GM21390 (cell line): ENCODE measurements around the gene AP3B2.
"Not testable (repeated sequence)": the region's sequence is repeated elsewhere in the genome, so short reads cannot be mapped to it uniquely, and the experiment has no call there.

Experiments used
- ATAC-seq: cut with Tn5 transposase; IDR thresholded peaks from one replicate; pipeline ENCODE4 v1.9.1; 2021; ENCODE audit not compliant: unreplicated experiment

Gene AP3B2

GRCh38 chr15:82709421-82710207 lies at the start of gene AP3B2:
Gene AP3B2, minus strand, starts transcription at chr15:82709875. Its CDS starts 169 bp downstream, at chr15:82709706.
- peak; percentile 95 for ATAC-seq

GRCh38 chr15:82751308-82751707 lies 41.6 kb upstream of the AP3B2 start:
- ATAC-seq: no peak

DNA sequence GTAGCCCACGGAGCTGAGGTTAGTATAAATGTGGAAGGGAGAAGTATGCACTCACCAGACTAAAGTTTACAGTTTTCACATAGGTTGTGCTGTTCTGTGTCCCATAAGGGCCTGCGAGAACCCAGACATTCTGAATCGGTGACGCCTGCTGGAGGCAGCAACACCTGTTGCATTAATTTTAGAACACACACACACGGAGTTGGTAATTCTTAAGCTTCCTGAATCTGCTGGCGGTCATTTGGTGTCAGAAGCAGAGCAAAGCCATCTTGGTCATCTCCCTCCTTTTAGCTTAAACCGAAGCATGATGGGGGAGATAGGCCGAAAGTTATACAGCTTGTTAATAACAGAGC lies 41.1 kb upstream of the AP3B2 start:
- peak; percentile 18 for ATAC-seq

GRCh38 chr15:82749951-82750830 lies 40.5 kb upstream of the AP3B2 start:
- ATAC-seq: peak; percentile 92

GRCh38 chr15:82748315-82748714 lies 38.6 kb upstream of the AP3B2 start:
- no peak for ATAC-seq

- no peak for ATAC-seq
Observed at GRCh38 chr15:82743810-82744209, 34.1 kb upstream of the AP3B2 start.

DNA sequence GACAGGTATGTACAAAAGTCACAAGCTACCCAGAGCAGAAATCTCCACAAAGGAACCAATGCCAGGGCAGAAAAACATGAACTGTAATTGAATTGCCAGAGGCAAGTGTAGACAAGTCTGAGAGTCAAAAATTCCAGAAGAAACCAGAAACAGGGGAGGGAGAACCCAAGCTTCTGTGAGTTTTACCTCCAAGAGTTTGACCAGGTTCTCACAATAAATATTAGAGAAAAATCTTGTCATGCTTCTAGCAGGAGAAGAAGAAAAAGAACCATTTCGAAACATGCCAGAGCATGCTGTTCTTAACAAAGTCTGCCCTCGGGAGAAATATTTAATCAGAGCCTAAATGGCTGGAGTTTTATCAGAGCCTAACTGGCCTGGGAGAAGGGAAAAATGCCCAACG lies 32.5 kb upstream of the AP3B2 start:
- no peak for ATAC-seq

- no peak for ATAC-seq
Observed at GRCh38 chr15:82739086-82739485, 29.4 kb upstream of the AP3B2 start.

DNA sequence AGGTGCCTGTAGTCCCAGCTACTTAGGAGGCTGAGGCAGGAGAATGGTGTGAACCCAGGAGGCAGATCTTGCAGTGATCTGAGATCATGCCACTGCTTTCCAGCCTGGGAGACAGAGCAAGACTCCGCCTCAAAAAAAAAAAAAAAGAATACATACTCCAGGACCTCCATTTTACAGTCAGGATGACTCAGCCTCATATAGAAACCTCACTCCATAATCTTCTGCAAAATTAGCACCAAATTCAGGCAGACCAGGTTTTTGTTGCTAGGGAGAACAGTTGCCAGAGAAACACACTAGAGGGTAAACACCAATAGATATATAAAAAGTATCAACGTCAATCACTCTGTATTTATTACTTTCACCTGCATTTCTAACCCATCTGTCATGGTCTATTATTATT lies 28.3 kb upstream of the AP3B2 start:
- no peak for ATAC-seq

DNA sequence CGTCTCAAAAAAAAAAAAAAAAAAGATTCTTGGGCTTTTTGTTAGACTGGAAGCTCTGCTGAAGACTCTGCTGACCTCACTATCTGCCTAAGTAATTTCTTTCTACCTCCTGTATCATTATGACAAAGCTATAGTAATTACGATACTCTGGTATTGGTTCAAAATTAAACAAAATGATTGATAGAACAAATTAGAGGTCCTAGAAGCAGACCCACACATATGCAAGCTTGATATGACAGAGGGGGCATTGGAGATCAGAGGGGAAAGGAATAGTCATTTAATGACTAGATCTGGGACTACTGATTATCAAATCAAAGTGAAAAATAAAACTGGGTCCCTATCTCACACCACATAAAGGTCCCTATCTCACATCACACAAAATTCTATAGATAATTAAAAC lies 21.9 kb upstream of the AP3B2 start:
- no peak for ATAC-seq

GRCh38 chr15:82730022-82730530 lies 20.4 kb upstream of the AP3B2 start:
- no peak for ATAC-seq

DNA sequence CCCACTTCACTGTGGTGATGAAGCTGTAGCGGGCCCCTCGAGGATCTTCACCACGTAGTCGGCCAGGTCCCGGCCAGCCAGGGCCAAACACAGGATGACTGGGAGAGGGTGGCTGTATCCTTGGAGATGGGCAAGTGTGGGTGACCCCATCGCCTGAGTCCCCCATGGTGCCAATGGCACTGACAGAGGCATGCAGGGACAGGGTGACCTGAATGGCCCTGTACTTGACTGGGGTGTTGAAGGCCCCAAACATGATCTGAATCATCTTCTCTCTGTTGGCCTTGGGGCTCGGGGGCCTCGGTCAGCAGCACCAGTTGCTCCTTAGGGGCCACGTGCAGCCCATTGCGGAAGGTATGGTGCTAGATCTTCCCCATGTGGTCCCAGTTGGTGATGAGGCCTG lies 17.1 kb upstream of the AP3B2 start:
- ATAC-seq: no peak

GRCh38 chr15:82715003-82715402 lies 5.3 kb upstream of the AP3B2 start:
- ATAC-seq: no peak

GRCh38 chr15:82714016-82714415 lies 4.3 kb upstream of the AP3B2 start:
- ATAC-seq: no peak

- no peak for ATAC-seq
Observed at GRCh38 chr15:82712036-82712435, 2.4 kb upstream of the AP3B2 start.

- no peak for ATAC-seq
Observed at GRCh38 chr15:82710926-82711490, 1.3 kb upstream of the AP3B2 start.

- ATAC-seq: no peak
Observed at GRCh38 chr15:82710208-82710555, 507 bp upstream of the AP3B2 start.

DNA sequence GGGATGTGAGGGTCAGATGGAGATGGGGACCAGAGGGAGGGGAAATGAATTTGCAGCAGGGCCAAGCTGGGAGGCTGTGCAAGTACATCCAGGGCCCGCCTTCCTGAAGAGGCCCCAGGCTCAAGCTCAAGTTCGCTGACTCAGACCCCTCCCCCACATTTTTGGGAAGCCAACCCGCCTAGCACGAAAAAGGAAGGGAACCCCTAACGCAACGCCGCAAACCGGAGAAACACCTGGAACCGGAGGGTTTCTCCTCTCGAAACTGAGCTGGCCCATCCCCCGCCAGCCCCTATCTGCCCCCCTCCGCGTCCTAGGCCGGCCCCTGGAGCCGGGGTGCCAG lies 624 bp downstream of the AP3B2 start:
- no peak for ATAC-seq

DNA sequence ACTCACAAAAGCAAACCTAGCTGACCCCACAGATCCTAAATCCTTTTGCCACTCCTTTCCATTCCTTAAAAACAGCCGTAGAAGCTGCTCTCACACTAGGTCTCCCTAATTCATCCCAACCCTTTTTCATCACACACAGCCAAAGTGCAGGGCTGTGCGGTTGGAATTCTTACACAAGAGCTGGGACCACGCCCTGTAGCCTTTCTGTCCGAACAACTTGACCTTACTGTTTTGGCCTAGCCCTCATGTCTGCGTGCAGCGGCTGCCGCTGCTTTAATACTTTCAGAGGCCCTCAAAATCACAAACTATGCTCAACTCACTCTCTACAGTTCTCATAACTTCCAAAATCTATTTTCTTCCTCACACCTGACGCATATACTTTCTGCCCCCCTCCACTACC lies 3.8 kb downstream of the AP3B2 start:
- not testable (repeated sequence) for ATAC-seq

DNA sequence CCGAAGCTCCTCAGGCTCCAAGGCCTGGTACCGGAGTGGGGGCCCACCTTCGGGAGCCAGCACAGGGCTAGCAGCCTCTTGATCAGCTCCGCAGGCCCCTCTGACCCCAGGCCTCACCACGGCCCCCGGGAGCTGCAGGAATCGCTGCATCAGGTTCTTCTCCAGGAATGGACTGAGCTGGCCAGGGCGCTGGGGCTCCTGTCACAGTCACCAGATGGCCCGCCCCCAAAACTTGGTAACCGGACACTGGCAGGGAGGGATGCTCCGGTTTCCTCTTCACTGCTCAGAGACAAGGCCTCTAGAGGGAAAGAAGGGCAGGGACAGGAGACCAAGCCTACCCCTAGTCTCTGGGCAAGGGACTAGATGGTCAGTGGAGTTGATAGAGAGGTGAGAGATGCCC lies 9.9 kb downstream of the AP3B2 start:
- no peak for ATAC-seq

DNA sequence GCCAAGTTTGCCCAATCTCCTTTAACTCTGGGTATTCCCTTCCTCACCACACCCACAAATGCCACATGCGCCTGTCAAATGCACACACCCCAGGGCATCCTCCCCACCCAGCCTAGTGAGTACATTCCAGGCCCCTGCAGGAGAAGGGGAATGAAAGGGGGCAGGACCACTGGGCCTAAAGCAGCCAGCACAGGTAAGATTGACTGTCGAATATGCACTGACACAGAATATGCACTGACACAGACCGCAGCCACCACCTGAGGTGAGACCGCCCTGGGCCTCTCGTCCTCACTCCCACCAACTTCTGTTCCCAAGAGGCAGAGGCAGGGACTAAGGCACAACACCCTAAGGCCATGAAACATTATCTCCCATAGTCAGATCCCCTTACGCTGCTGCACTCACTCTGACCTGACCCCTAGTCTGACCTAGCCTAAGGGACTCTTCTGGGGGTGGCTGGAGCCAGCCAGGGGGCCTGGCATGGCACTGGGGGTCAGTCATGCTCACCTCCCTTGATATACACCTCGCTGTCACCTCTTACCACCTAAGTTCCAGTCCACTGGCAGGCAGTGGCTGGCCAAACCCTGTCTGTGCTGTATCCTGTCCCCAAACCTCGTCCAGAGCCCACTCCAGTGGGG lies 10.8 kb downstream of the AP3B2 start:
- ATAC-seq: no peak
